ENCODE data around the gene SERPINA6. TPM values are rescaled to one million over a fixed set of nuclear protein-coding genes. Genes with fewer than 3 reads are reported as not detected.

SERPINA6 gene
- total and polyA plus RNA-seq, 7 donors = not detected

- intact Hi-C loops (cut with DNase I) = no loop called here
- H3K4me1 ChIP-seq = no peaks in the 10 kb centered on the region
- H3K27ac ChIP-seq = no peak overlapping the region
- no peak for ATAC-seq
- no peak for DNase-seq
- no peaks in the 10 kb centered on the region for H3K27me3 ChIP-seq (ENCODE audit: insufficient read depth in 3 of 3, low read length in 2 of 3)
- 87 to 93% (median 88%) methylated on average over 8 of the region's 8 CpGs for WGBS, 3 donors
- no peak overlapping the region for H3K4me3 ChIP-seq
- TF ChIP-seq, protein P1, sequence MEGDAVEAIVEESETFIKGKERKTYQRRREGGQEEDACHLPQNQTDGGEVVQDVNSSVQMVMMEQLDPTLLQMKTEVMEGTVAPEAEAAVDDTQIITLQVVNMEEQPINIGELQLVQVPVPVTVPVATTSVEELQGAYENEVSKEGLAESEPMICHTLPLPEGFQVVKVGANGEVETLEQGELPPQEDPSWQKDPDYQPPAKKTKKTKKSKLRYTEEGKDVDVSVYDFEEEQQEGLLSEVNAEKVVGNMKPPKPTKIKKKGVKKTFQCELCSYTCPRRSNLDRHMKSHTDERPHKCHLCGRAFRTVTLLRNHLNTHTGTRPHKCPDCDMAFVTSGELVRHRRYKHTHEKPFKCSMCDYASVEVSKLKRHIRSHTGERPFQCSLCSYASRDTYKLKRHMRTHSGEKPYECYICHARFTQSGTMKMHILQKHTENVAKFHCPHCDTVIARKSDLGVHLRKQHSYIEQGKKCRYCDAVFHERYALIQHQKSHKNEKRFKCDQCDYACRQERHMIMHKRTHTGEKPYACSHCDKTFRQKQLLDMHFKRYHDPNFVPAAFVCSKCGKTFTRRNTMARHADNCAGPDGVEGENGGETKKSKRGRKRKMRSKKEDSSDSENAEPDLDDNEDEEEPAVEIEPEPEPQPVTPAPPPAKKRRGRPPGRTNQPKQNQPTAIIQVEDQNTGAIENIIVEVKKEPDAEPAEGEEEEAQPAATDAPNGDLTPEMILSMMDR (IDR thresholded peaks at IDR 0.05) = no peak
- H3K36me3 ChIP-seq (ENCODE audit: insufficient read depth in 1 of 2, low read depth in 1 of 2) = no peaks in the 10 kb centered on the region
- H3K9me3 ChIP-seq = no peaks in the 10 kb centered on the region
Measured at GRCh38 chr14:94343238-94344005, 20.3 kb upstream of the SERPINA6 start.

- DNase-seq (peak; percentile 76 to 77), ATAC-seq (peak in 3 of 4 donors; percentile 44 to 64 (median 56))
- 26 to 39% (median 31%) methylated on average over 2 of the region's 2 CpGs for WGBS, 3 donors
- no peaks in the 10 kb centered on the region for H3K36me3 ChIP-seq (ENCODE audit: insufficient read depth in 1 of 2, low read depth in 1 of 2)
- H3K27me3 ChIP-seq (ENCODE audit: insufficient read depth in 3 of 3, low read length in 2 of 3) = no peaks in the 10 kb centered on the region
- H3K9me3 ChIP-seq = no peaks in the 10 kb centered on the region
- no peak overlapping the region for H3K27ac ChIP-seq
- TF ChIP-seq, protein P1 (IDR thresholded peaks at IDR 0.05) = no peak
- no peak overlapping the region for H3K4me3 ChIP-seq
- intact Hi-C loops (cut with DNase I) = no loop called here
- H3K4me1 ChIP-seq = no peaks in the 10 kb centered on the region
Measured at GRCh38 chr14:94342334-94342934, 19.3 kb upstream of the SERPINA6 start.

GRCh38 chr14:94341656-94342333 lies 18.7 kb upstream of the SERPINA6 start:
- no peak overlapping the region for H3K27ac ChIP-seq
- ATAC-seq = no peak
- intact Hi-C loops (cut with DNase I) = no loop called here
- TF ChIP-seq, protein P1 (IDR thresholded peaks at IDR 0.05) = no peak
- no peak overlapping the region for H3K4me3 ChIP-seq
- H3K9me3 ChIP-seq = no peaks in the 10 kb centered on the region
- no peak for DNase-seq
- H3K27me3 ChIP-seq (ENCODE audit: insufficient read depth in 3 of 3, low read length in 2 of 3) = no peaks in the 10 kb centered on the region
- H3K4me1 ChIP-seq = no peaks in the 10 kb centered on the region
- H3K36me3 ChIP-seq (ENCODE audit: insufficient read depth in 1 of 2, low read depth in 1 of 2) = no peaks in the 10 kb centered on the region
- WGBS, 3 donors = 33 to 39% (median 35%) methylated on average over 5 of the region's 5 CpGs

- Histone ChIP-seq H3K4me3 (no peak overlapping the region), H3K9me3 (no peaks in the 10 kb centered on the region)
- intact Hi-C loops (cut with DNase I) = no loop called here
Measured at GRCh38 chr14:94340533-94340932, 17.4 kb upstream of the SERPINA6 start.

More at GRCh38 chr14:94340533-94340932, 17.4 kb upstream of the SERPINA6 start:
- no peaks in the 10 kb centered on the region for H3K4me1 ChIP-seq
- TF ChIP-seq, protein P1 (IDR thresholded peaks at IDR 0.05) = no peak
- no peak overlapping the region for H3K27ac ChIP-seq
- no peak for DNase-seq
- no peak for ATAC-seq
- no peaks in the 10 kb centered on the region for H3K36me3 ChIP-seq (ENCODE audit: insufficient read depth in 1 of 2, low read depth in 1 of 2)
- H3K27me3 ChIP-seq (ENCODE audit: insufficient read depth in 3 of 3, low read length in 2 of 3) = no peaks in the 10 kb centered on the region
